Airway epithelial cell (primary cell): ENCODE results near the gene RASL10B. TPM values are rescaled to one million over a fixed set of nuclear protein-coding genes. Genes with fewer than 3 reads are reported as not detected.

Source experiments
- total RNA-seq: library from RNA; depleted of rRNA; stranded (reverse); fragments of >200 nt; gene quantifications from 2 replicates; pipeline ENCODE4 v1.2.3, GENCODE V29; 2015

Gene RASL10B
- total RNA-seq = 0.35 and 0.60 TPM in 2 replicates

GRCh38 chr17:35731239-35731916, at the start of gene RASL10B:
Gene RASL10B (plus strand): TSS chr17:35731639. CDS start chr17:35735185, 3,546 bp downstream.

DNA sequence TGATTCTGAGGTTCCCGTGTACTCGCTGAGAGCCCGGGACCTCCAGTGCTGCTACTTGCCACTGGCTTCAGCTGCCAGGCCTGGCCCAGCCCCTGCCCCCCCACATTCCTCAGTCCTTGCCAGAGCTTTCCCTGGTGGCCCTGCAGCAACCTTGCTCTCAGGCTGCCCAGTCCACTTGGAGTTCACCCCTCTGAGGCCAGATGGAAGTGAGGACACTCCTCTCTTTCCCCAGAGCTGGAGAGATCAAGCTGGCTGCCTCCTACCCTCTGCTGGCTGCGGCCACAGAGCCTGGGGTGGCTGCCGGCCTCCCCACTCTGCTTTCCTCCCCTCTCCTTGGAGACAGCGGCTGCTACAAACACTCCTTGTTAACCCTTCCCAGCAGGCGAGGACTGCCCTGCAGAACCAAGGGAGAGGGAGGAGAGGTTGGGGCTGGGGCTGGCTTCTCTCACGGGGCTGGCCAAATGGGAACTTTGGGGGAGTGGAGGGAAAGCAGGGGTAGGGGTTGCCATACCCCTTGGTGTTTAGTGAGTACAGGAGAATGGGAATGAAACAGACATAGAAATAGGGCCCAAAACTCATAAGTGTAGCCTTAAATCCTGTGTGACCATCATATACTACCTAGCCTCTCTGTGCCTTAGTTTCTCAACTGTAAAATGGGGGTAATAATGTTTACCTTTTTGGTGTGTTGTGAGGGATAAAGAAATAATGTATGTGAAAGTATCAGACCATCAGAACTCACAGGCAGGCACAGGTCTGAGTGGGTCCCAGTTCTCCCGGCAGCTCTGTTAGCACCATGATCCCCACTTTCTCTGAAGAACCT, 21.7 kb downstream of the RASL10B start, which contains the start of gene GAS2L2:
GAS2L2 (minus strand) TSS at position 295 of the 820 bp plus-strand sequence. CDS start 389 bp downstream, outside the sequence.

GRCh38 chr17:35760587-35760986, 29.1 kb downstream of the RASL10B start, which contains the start of gene C17orf50:
Gene C17orf50 (plus strand): TSS chr17:35760887. CDS start chr17:35760942, 55 bp downstream.

Other genes starting within 250 kb of the RASL10B start
- gene SLFN12L, start 194.0 kb upstream of the RASL10B start, total RNA-seq = 0.88 TPM in 1 of 2 replicates, not detected in the other
- not detected in 2 replicates for gene SLFN14, start 170.8 kb upstream of the RASL10B start, total RNA-seq
- gene PEX12, start 153.1 kb upstream of the RASL10B start, total RNA-seq = 2.6 and 3.7 TPM in 2 replicates
- 81.5 and 117 TPM in 2 replicates for gene AP2B1, start 144.3 kb upstream of the RASL10B start, total RNA-seq
- gene GAS2L2, start 21.6 kb downstream of the RASL10B start, total RNA-seq = 0.14 TPM in 1 of 2 replicates, not detected in the other
- gene C17orf50, start 29.2 kb downstream of the RASL10B start, total RNA-seq = not detected in 2 replicates
- gene MMP28, start 64.0 kb downstream of the RASL10B start, total RNA-seq = 47.8 and 64.9 TPM in 2 replicates
- 19.7 and 35.0 TPM in 2 replicates for gene TAF15, start 77.8 kb downstream of the RASL10B start, total RNA-seq
- gene HEATR9, start 137.3 kb downstream of the RASL10B start, total RNA-seq = not detected in 2 replicates
- gene CCL5, start 148.7 kb downstream of the RASL10B start, total RNA-seq = not detected in 2 replicates
- gene RDM1, start 199.1 kb downstream of the RASL10B start, total RNA-seq = 3.1 and 4.6 TPM in 2 replicates
- gene LYZL6, start 212.1 kb downstream of the RASL10B start, total RNA-seq = not detected in 2 replicates
- not detected in 2 replicates for gene CCL16, start 249.9 kb downstream of the RASL10B start, total RNA-seq